ENCODE measurements around the gene SRRT.

SRRT gene

GRCh38 chr7:100892364-100893317 is 17.7 kb downstream of the SRRT start:
- H3K4me3 ChIP-seq (ENCODE audit: low read depth, low read length) = no peak overlapping the region
- no peak for TF ChIP-seq CTCF (conservative IDR thresholded peaks at IDR 0.05; ENCODE audit: low read depth, low read length)
- DNase-seq (ENCODE audit: low read depth) = no peak

GRCh38 chr7:100893318-100893895 is 18.5 kb downstream of the SRRT start:
- no peak overlapping the region for H3K4me3 ChIP-seq (ENCODE audit: low read depth, low read length)
- DNase-seq (ENCODE audit: low read depth) = no peak
- no peak for TF ChIP-seq CTCF (conservative IDR thresholded peaks at IDR 0.05; ENCODE audit: low read depth, low read length)

GRCh38 chr7:100893910-100894721 is 19.2 kb downstream of the SRRT start:
- no peak overlapping the region for H3K4me3 ChIP-seq (ENCODE audit: low read depth, low read length)
- no peak for DNase-seq (ENCODE audit: low read depth)

GRCh38 chr7:100894860-100895700 is 20.2 kb downstream of the SRRT start:
- DNase-seq (ENCODE audit: low read depth) = no peak
- TF ChIP-seq CTCF (conservative IDR thresholded peaks at IDR 0.05; ENCODE audit: low read depth, low read length) = peak; percentile 79
- H3K4me3 ChIP-seq (ENCODE audit: low read depth, low read length) = peak overlapping the region; percentile 43

More at GRCh38 chr7:100893910-100894721, 19.2 kb downstream of the SRRT start:
- TF ChIP-seq CTCF (conservative IDR thresholded peaks at IDR 0.05; ENCODE audit: low read depth, low read length) = no peak

GRCh38 chr7:100895701-100895955 is 20.7 kb downstream of the SRRT start, which contains the start of gene ACHE:
TSS of gene ACHE (minus strand) at chr7:100895888. CDS start at chr7:100894232, 1,656 bp downstream.
- TF ChIP-seq CTCF (conservative IDR thresholded peaks at IDR 0.05; ENCODE audit: low read depth, low read length) = no peak
- H3K4me3 ChIP-seq (ENCODE audit: low read depth, low read length) = peak within 1 kb of the TSS; percentile 43
- no peak for DNase-seq (ENCODE audit: low read depth)
